ENCODE results near the gene CBLN3.
A peak's percentile ranks its signal among the peaks of the same experiment; 100 is the strongest.

CBLN3 gene

DNA sequence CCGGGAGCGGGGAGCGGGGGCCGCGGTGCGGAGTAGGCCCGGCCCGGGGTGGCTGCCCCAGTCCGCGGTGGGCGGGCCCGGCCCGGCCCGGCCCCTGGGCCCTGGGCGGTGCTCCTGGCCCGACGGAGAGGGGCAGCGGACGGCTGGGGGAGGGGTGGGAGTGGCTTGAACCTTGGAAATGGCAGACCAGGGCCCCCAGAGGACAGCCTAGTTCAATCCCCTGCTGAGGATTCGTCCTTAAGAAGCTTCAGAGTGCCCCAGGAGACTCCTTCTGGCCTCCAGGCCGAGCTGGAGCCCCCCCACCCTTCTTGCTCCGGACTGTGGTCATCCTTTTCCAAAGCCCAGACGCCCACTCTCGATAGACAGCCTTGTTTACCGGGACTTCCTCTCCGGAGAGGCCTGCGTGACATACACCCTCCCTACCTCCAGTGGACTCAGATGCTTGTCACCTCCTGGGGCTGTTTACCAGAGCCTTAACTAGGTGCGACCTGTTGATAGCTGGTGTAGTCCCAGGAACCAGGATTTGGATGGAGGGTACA lies 744 bp upstream of the CBLN3 start:
- Histone ChIP-seq H3K27me3 (replicated peaks) (no peaks in the 10 kb centered on the region), H3K27ac (peak overlapping the region; percentile 95), H3K36me3 (replicated peaks) (peaks cover 23% of the 10 kb centered on the region), H3K4me3 (ENCODE audit: low read depth, low read length) (peak overlapping the region; percentile 69)
- TF ChIP-seq, protein P1, sequence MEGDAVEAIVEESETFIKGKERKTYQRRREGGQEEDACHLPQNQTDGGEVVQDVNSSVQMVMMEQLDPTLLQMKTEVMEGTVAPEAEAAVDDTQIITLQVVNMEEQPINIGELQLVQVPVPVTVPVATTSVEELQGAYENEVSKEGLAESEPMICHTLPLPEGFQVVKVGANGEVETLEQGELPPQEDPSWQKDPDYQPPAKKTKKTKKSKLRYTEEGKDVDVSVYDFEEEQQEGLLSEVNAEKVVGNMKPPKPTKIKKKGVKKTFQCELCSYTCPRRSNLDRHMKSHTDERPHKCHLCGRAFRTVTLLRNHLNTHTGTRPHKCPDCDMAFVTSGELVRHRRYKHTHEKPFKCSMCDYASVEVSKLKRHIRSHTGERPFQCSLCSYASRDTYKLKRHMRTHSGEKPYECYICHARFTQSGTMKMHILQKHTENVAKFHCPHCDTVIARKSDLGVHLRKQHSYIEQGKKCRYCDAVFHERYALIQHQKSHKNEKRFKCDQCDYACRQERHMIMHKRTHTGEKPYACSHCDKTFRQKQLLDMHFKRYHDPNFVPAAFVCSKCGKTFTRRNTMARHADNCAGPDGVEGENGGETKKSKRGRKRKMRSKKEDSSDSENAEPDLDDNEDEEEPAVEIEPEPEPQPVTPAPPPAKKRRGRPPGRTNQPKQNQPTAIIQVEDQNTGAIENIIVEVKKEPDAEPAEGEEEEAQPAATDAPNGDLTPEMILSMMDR (IDR thresholded peaks at IDR 0.05; ENCODE audit: low read depth, low read length, missing control alignments) = no peak
- peak; percentile 59 for DNase-seq
- in situ Hi-C loops (cut with HindIII; ENCODE audit: low pct_ligation_motif_present, low sequenced_read_pairs) = loop anchor here (10.0 kb wide), 1 partner anchor 95 kb away; the partner anchor contains the start of genes ADCY4 and RIPK3

DNA sequence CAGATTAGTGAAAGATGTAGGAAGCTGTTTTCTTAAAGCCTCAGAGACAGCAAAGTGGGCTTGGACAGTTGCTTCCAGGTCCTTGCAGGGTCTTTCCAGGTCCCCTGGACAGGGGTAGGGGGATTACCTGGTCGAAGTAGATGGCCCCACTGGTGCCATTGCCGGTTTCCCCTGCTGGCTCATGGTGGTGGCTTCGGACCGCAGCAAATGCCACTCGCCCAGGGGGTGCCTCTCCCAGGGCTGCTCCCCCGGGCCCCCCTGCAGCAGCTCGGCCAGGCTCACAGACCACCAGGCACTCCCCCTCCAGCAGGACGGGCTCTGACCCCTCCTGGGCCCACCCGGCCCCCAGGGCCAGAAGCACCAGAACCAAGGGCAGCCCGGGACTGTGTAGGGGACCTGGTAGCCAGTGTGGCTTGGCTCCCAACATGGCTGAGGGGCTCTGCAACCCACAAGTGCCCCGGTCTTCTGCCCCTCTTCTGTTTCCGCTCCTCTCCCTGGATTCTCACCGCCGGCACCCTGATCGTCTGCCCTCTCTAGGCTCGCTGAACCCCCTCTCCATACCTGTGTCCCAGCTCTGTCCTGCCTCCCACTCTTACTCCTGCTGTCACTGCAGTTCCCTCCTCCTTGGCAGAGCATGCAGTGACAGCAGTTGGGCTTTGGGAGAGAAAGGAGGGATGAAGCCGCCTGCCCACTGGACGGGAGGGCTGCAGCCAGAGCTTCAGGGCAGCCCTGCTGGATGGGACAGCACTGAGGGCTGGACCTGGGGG lies 657 bp downstream of the CBLN3 start:
- Histone ChIP-seq H3K27me3 (replicated peaks) (no peaks in the 10 kb centered on the region), H3K36me3 (replicated peaks) (peaks cover 19% of the 10 kb centered on the region), H3K4me3 (ENCODE audit: low read depth, low read length) (no peak overlapping the region), H3K27ac (peak overlapping the region; percentile 95)
- TF ChIP-seq, protein P1 (IDR thresholded peaks at IDR 0.05; ENCODE audit: low read depth, low read length, missing control alignments) = no peak
- DNase-seq = no peak
- in situ Hi-C loops (cut with HindIII; ENCODE audit: low pct_ligation_motif_present, low sequenced_read_pairs) = no loop called here

DNA sequence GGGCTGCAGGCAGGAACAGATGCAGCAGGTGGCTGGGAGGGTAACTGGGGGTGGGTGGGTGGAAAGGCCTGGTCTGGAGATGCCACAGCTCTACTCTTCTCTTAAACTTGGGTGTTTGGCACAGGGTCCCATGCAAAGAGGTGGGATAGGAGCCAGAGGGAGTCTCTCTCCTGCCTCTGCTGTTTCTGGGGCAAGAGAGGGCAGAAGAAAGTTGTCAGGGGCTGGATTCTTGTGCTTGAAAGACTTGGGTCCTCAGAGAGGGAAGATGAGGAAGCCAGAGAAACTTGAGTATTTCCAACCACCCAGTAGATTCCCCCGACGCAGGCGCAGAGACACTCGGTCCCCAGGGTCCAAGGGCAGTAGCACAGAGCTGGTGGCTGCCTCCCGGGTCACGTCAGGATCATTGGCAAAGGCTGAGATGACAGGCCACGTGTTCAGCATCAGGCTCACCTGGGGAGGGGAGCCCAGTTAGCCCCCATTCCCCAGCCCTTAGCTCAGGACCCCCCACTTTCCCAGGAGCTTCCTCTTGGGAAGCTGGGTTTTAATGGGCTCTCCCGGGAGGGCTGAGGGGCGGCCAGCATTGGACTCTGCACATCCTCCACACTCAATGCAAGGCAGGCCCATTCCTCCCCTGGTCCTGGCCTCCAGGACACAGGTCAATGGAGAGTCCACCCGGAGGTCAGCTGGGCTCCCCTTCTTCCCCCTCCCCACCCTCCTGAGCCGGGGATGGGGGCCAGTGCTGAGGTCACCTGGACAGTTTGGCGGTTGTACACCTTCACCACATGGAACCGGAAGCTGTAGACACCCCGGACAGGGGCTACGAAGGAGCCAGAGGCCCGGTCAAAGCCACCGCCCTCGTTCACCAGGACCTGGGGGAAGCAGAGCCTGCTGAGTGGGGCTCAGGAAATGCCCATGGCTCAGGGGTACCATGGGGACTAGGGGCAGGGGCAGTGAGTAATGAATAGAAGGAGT lies 1.6 kb downstream of the CBLN3 start:
- TF ChIP-seq, protein P1 (IDR thresholded peaks at IDR 0.05; ENCODE audit: low read depth, low read length, missing control alignments) = no peak
- H3K27me3 ChIP-seq (replicated peaks) = no peaks in the 10 kb centered on the region
- H3K27ac ChIP-seq = no peak overlapping the region
- no peak for DNase-seq
- in situ Hi-C loops (cut with HindIII; ENCODE audit: low pct_ligation_motif_present, low sequenced_read_pairs) = no loop called here
- H3K4me3 ChIP-seq (ENCODE audit: low read depth, low read length) = no peak overlapping the region
- H3K36me3 ChIP-seq (replicated peaks) = peaks cover 11% of the 10 kb centered on the region

DNA sequence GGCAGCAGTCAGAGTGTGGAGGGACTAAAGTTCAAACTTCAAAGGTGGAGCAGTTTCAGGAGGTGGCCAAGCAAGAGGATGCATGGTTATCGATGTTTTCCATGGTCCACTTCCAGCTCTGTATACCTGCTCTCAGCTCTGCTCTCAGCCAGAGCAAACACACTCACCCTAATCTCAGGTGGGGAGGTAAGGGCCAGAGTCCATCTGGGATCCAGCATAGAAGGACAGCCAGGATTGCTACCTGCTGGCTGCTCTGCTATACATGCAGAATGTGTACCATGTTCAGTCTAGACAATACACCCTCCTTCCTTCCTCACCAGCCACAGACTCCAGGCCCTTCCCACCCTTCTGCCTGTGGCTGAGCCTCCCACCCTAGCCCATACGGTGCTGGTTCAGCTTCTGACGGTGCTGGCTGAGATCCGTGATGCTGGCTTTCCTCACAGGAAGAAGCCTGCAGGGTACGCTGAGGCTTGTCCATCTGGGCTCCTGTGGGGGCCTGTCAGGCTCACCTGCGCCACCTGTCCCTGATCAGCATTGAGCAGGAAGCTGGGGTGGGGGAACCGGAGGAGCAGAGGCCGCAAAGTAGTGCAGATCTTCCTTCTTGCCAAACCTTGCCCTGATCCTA lies 2.4 kb downstream of the CBLN3 start:
- TF ChIP-seq, protein P1 (IDR thresholded peaks at IDR 0.05; ENCODE audit: low read depth, low read length, missing control alignments) = no peak
- no peak overlapping the region for H3K27ac ChIP-seq
- no peak overlapping the region for H3K4me3 ChIP-seq (ENCODE audit: low read depth, low read length)
- H3K36me3 ChIP-seq (replicated peaks) = peaks cover 3% of the 10 kb centered on the region
- no peak for DNase-seq
- H3K27me3 ChIP-seq (replicated peaks) = no peaks in the 10 kb centered on the region
- in situ Hi-C loops (cut with HindIII; ENCODE audit: low pct_ligation_motif_present, low sequenced_read_pairs) = no loop called here

DNA sequence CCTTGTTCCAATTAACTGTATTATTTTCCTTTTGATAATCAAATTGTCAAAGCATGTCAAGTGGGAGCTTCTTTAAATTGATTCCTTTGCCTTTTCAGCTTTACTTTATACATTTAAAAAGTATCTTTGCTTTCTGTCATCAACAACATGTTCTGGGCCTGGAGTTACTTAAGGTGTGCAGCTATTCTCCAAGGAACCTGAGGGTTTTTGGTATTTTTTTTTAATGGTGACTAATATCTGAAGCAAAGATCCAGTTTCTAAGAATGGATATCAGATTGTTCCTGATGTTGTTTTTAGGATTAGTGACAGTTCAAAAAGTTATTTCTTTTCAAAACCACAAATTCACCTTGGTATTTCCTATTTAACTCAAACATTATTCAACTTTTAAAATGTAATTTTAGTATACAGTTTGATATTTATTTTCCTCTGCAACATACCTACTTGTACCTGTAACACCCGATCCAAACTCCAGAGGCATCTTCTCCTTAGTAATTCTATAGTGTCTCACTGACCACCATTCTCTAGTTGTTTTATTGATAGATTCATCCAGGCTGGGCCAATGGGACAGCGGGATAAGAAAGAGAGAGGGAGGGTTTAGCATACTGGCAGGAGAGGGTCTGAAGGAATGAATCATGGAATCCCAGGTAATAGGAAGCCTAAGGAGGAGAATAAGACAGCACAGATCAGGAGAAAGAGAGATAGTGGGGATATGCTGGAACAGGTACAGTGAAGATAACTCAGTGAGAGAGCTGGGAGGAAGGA lies 3.1 kb downstream of the CBLN3 start:
- no peaks in the 10 kb centered on the region for H3K27me3 ChIP-seq (replicated peaks)
- H3K36me3 ChIP-seq (replicated peaks) = no peaks in the 10 kb centered on the region
- TF ChIP-seq, protein P1 (IDR thresholded peaks at IDR 0.05; ENCODE audit: low read depth, low read length, missing control alignments) = no peak
- in situ Hi-C loops (cut with HindIII; ENCODE audit: low pct_ligation_motif_present, low sequenced_read_pairs) = no loop called here
- H3K27ac ChIP-seq = no peak overlapping the region
- H3K4me3 ChIP-seq (ENCODE audit: low read depth, low read length) = no peak overlapping the region
- DNase-seq = no peak
